ENCODE results near the gene LAMTOR1. TPM values are rescaled to one million over a fixed set of nuclear protein-coding genes. Genes with fewer than 3 reads are reported as not detected.

Gene LAMTOR1
- total and polyA plus RNA-seq, 7 donors: 87.2 to 256 (median 123) TPM

GRCh38 chr11:72112143-72112977 is 9.3 kb upstream of the LAMTOR1 start, which contains the start of gene ANAPC15:
Gene ANAPC15 (minus strand): TSS chr11:72112695. CDS start chr11:72111276, 1,419 bp downstream.
- Histone ChIP-seq H3K9me3 (no peaks in the 10 kb centered on the region), H3K36me3 (peaks cover 0 to 30% (median 4%) of the 10 kb centered on the region in 4 donors), H3K27ac (peak within 1 kb of the TSS; percentile 91 to 98 (median 96)), H3K27me3 (no peaks in the 10 kb centered on the region), H3K4me3 (peak within 1 kb of the TSS; percentile 56 to 68 (median 62)), H3K4me1 (peaks cover 0 to 19% (median 13%) of the 10 kb centered on the region in 4 donors)
- intact Hi-C loops (cut with DNase I): loop anchor here (1.0 to 10.0 kb wide), 5 partner anchors 32 to 322 kb away; partner anchors contain the start of genes CLPB, INPPL1, LRRC51 and NUMA1
- WGBS, 2 donors: 0% methylated on average over 49 of the region's 49 CpGs
- peak; percentile 100 for DNase-seq
- TF ChIP-seq POLR2AphosphoS5 (IDR thresholded peaks at IDR 0.05): peak; percentile 97 to 99 (median 97)
- no peak for TF ChIP-seq CTCF (IDR thresholded peaks at IDR 0.05)
- peak; percentile 93 to 97 for TF ChIP-seq POLR2A (IDR thresholded peaks at IDR 0.05)
- no peak for TF ChIP-seq EP300 (IDR thresholded peaks at IDR 0.05)

GRCh38 chr11:72111300-72112142 is 8.4 kb upstream of the LAMTOR1 start:
- Histone ChIP-seq H3K27ac (peak overlapping the region; percentile 91 to 98 (median 96)), H3K36me3 (peaks cover 0 to 30% (median 4%) of the 10 kb centered on the region in 4 donors), H3K9me3 (no peaks in the 10 kb centered on the region), H3K27me3 (no peaks in the 10 kb centered on the region), H3K4me3 (peak overlapping the region; percentile 56 to 68 (median 62)), H3K4me1 (peaks cover 0 to 19% (median 13%) of the 10 kb centered on the region in 4 donors)
- WGBS, 2 donors: 1 to 5% methylated on average over 10 of the region's 10 CpGs
- no peak for TF ChIP-seq POLR2A (IDR thresholded peaks at IDR 0.05)
- TF ChIP-seq POLR2AphosphoS5 (IDR thresholded peaks at IDR 0.05): no peak
- no peak for TF ChIP-seq EP300 (IDR thresholded peaks at IDR 0.05)
- TF ChIP-seq CTCF (IDR thresholded peaks at IDR 0.05): no peak
- intact Hi-C loops (cut with DNase I): loop anchor here (1.0 to 10.0 kb wide), 5 partner anchors 31 to 323 kb away; partner anchors contain the start of genes CLPB, INPPL1, LRRC51 and NUMA1
- DNase-seq: no peak

- no peaks in the 10 kb centered on the region for H3K9me3 ChIP-seq
- peaks cover 0 to 33% (median 4%) of the 10 kb centered on the region in 4 donors for H3K36me3 ChIP-seq
- 97% methylated on average over 14 of the region's 14 CpGs for WGBS, 2 donors
- TF ChIP-seq EP300 (IDR thresholded peaks at IDR 0.05): no peak
- no peak for TF ChIP-seq CTCF (IDR thresholded peaks at IDR 0.05)
- TF ChIP-seq POLR2A (IDR thresholded peaks at IDR 0.05): no peak
- no peak for TF ChIP-seq POLR2AphosphoS5 (IDR thresholded peaks at IDR 0.05)
- H3K27me3 ChIP-seq: no peaks in the 10 kb centered on the region
- H3K4me3 ChIP-seq: no peak within 1 kb of the TSS
- no peak for DNase-seq
- intact Hi-C loops (cut with DNase I): no loop called here
- H3K27ac ChIP-seq: no peak within 1 kb of the TSS
- H3K4me1 ChIP-seq: peaks cover 0 to 28% (median 22%) of the 10 kb centered on the region in 4 donors
Measured at GRCh38 chr11:72105888-72106287, 2.8 kb upstream of the LAMTOR1 start, which contains the start of gene TOMT. Gene TOMT (plus strand): TSS chr11:72105924. CDS start chr11:72105952, 28 bp downstream.

GRCh38 chr11:72103754-72104167 is 664 bp upstream of the LAMTOR1 start:
- H3K4me3 ChIP-seq: peak overlapping the region; percentile 13 to 92 (median 81)
- no peak for DNase-seq
- H3K27ac ChIP-seq: peak overlapping the region; percentile 94 to 96 (median 95)
- TF ChIP-seq EP300 (IDR thresholded peaks at IDR 0.05): no peak
- no peak for TF ChIP-seq POLR2AphosphoS5 (IDR thresholded peaks at IDR 0.05)
- TF ChIP-seq POLR2A (IDR thresholded peaks at IDR 0.05): no peak
- peak in 2 of 4 experiments; percentile 4 to 12 for TF ChIP-seq CTCF (IDR thresholded peaks at IDR 0.05)
- H3K4me1 ChIP-seq: peaks cover 0 to 41% (median 31%) of the 10 kb centered on the region in 4 donors
- H3K27me3 ChIP-seq: no peaks in the 10 kb centered on the region
- intact Hi-C loops (cut with DNase I): no loop called here
- WGBS, 2 donors: 84 to 89% methylated on average over 11 of the region's 11 CpGs
- H3K36me3 ChIP-seq: peaks cover 2 to 28% (median 4%) of the 10 kb centered on the region in 4 donors
- no peaks in the 10 kb centered on the region for H3K9me3 ChIP-seq
